ENCODE data around the gene STX12. TPM values are rescaled to one million over a fixed set of nuclear protein-coding genes. Genes with fewer than 3 reads are reported as not detected.

STX12 gene
- total and polyA plus RNA-seq, 2 of the 4 experiments (the other 2 are of a cell fraction): 28.6 to 54.8 TPM

DNA sequence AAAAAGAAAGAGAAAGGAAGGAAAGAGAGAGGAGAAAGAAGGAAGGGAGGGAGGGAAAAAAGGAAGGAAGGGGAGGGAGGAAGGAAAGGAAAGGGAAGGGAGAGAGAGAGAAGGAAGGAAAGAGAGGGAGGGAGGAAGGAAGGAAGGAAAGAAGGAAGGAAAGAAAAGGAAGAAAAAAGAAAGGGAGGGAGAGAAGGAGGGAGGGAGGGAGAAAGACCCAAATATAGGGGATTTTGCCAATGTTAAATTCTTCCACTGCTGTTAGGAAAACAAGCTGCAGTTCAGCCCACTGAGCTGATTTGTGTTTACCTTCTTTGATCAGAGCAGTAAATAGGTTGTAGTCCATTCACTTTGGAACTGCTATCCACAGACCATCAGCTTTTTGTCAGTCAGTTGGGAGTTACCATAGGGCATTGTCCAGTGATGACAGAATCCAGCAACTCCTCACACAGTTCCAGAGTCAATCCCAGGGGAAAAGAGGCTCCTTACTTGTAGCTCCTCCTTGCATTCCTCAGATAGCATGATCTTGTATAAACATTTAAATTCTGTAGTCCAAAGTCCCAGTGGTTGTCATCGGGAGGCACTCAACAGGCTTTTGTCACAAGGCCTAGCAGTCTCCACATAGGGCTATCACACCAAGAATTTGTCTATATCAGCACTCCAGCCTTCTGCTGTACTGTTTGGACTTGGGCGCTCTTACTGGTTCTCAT, 44.1 kb downstream of the STX12 start:
- in situ Hi-C loops (cut with MboI; ENCODE audit: low sequenced_read_pairs): no loop called here
- peak; percentile 97 for ATAC-seq (ENCODE audit: low read depth)
- peak overlapping the region; percentile 38; the same call in 1 of the 2 replicates for H4K91ac ChIP-seq (ENCODE audit: insufficient read depth, low read depth, low read length)
- H3K9me1 ChIP-seq (ENCODE audit: insufficient read depth, low read length): peaks cover 7% of the 10 kb centered on the region; the same call in 1 of the 2 replicates
- H2AK9ac ChIP-seq (replicated peaks; ENCODE audit: low read depth, low read length, poor library complexity): peak overlapping the region; percentile 8
- peak overlapping the region; percentile 18 for H2BK5ac ChIP-seq (ENCODE audit: low read depth, low read length, poor library complexity, severe bottlenecking)
- peak overlapping the region; percentile 18; the same call in 1 of the 2 replicates for H2BK120ac ChIP-seq (ENCODE audit: low read depth, low read length)
- 0 out of 2 replicates have a peak overlapping the region, but pooled peaks have one; percentile 36 for H2AK5ac ChIP-seq (ENCODE audit: low read depth, low read length)
- peak overlapping the region; percentile 47; the same call in 1 of the 2 replicates for H3K14ac ChIP-seq (replicated peaks; ENCODE audit: low read depth, low read length)
- H3K9me3 ChIP-seq (ENCODE audit: control insufficient read depth, insufficient read depth, low read length): no peaks in the 10 kb centered on the region
- H4K5ac ChIP-seq (ENCODE audit: low read depth, low read length): no peak overlapping the region
- peak; percentile 66 for DNase-seq
- intact Hi-C loops (cut with micrococcal nuclease): no loop called here
- peak overlapping the region in 1 of 2 experiments; percentile 57; a peak in 1 of 4 replicates for H4K8ac ChIP-seq (ENCODE audit: low read depth in 2 of 2, low read length in 2 of 2)
- WGBS, 2 experiments (ENCODE audit: extremely low coverage in 2 of 2, insufficient read length in 1 of 2): no CpG with 5 or more reads among the region's 2 CpGs
- no peak overlapping the region for H2AFZ ChIP-seq (replicated peaks; ENCODE audit: low read length, poor library complexity)
- no peak overlapping the region for H3K56ac ChIP-seq (ENCODE audit: extremely low read depth, insufficient read depth, low read length)
- no peak overlapping the region; the same call in 1 of the 2 replicates for H3K9ac ChIP-seq (ENCODE audit: low read depth, low read length)
- H3K18ac ChIP-seq (ENCODE audit: low read depth, low read length): no peak overlapping the region
- H3K27ac ChIP-seq (ENCODE audit: insufficient read depth, low read length): peak overlapping the region; percentile 21; the same call in 1 of the 2 replicates
- POLR2A ChIA-PET (ENCODE audit: unreplicated experiment): interaction anchor here (0.5 to 0.7 kb wide), 2 partner anchors 33 to 155 kb away, joined by 3 to 6 read pairs; no protein-coding TSS in a partner anchor
- peaks cover 7% of the 10 kb centered on the region for H3K4me1 ChIP-seq (ENCODE audit: control insufficient read depth, insufficient read depth, low read length)
- no peaks in the 10 kb centered on the region for H3K27me3 ChIP-seq (ENCODE audit: control insufficient read depth, insufficient read depth, low read length)
- CTCF ChIA-PET: interaction anchor here (1.0 kb wide), 1 partner anchor 12 kb away, joined by 3 read pairs; no protein-coding TSS in a partner anchor
- no peak overlapping the region for H2BK15ac ChIP-seq (ENCODE audit: low read depth, low read length)
- no peak overlapping the region for H2BK20ac ChIP-seq (ENCODE audit: low read depth, low read length)
- H3K23ac ChIP-seq (ENCODE audit: low read depth, low read length): peak overlapping the region; percentile 3; the same call in 1 of the 2 replicates
- peak overlapping the region; percentile 37; the same call in 1 of the 2 replicates for H3K4ac ChIP-seq (ENCODE audit: low read depth, low read length)
- H3K79me1 ChIP-seq (ENCODE audit: low read depth in 1 of 2, low read length in 2 of 2): peaks cover 3 to 7% of the 10 kb centered on the region in 2 experiments; a peak in 1 of 4 replicates
- no peaks in the 10 kb centered on the region for H4K20me1 ChIP-seq (ENCODE audit: insufficient read depth, low read length)
- peaks cover 30% of the 10 kb centered on the region for H3K36me3 ChIP-seq (ENCODE audit: control insufficient read depth, insufficient read depth, low read length)
- peak overlapping the region; percentile 2; the same call in 1 of the 2 replicates for H3K4me2 ChIP-seq (ENCODE audit: low read depth, low read length)
- BruUV-seq (replicated peaks): no TSS peak
- dilution Hi-C loops (cut with HindIII; ENCODE audit: low sequenced_read_pairs, unreplicated experiment): no loop called here
- H3K4me3 ChIP-seq (ENCODE audit: insufficient read depth, low read depth, low read length): no peak overlapping the region
- TF ChIP-seq RAD21 (IDR thresholded peaks at IDR 0.05; ENCODE audit: low read length) (no peak), MXI1 (IDR thresholded peaks at IDR 0.05; ENCODE audit: borderline replicate concordance, low read depth, low read length) (no peak), NFE2L2 (IDR thresholded peaks at IDR 0.05; ENCODE audit: low read depth, low read length) (no peak), RCOR1 (IDR thresholded peaks at IDR 0.05; ENCODE audit: insufficient replicate concordance, low read length) (no peak), CEBPB (IDR thresholded peaks at IDR 0.05; ENCODE audit: low read depth, low read length) (no peak), MAZ (IDR thresholded peaks at IDR 0.05; ENCODE audit: borderline replicate concordance, low read depth, low read length) (no peak), CHD1 (IDR thresholded peaks at IDR 0.05; ENCODE audit: low read depth, low read length) (no peak), ELK1 (IDR thresholded peaks at IDR 0.05; ENCODE audit: borderline replicate concordance, low read depth, low read length) (no peak), POLR2A (IDR thresholded peaks at IDR 0.05; ENCODE audit: low read depth, low read length) (no peak), FOS (IDR thresholded peaks at IDR 0.05; ENCODE audit: low read depth, low read length) (no peak), RFX5 (IDR thresholded peaks at IDR 0.05; ENCODE audit: low read depth, low read length) (no peak), SMC3 (IDR thresholded peaks at IDR 0.05; ENCODE audit: low read depth, low read length) (no peak)
- TF ChIP-seq, protein P1, sequence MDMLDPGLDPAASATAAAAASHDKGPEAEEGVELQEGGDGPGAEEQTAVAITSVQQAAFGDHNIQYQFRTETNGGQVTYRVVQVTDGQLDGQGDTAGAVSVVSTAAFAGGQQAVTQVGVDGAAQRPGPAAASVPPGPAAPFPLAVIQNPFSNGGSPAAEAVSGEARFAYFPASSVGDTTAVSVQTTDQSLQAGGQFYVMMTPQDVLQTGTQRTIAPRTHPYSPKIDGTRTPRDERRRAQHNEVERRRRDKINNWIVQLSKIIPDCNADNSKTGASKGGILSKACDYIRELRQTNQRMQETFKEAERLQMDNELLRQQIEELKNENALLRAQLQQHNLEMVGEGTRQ (IDR thresholded peaks at IDR 0.05; ENCODE audit: low read depth, low read length): no peak
- TF ChIP-seq, protein P2, sequence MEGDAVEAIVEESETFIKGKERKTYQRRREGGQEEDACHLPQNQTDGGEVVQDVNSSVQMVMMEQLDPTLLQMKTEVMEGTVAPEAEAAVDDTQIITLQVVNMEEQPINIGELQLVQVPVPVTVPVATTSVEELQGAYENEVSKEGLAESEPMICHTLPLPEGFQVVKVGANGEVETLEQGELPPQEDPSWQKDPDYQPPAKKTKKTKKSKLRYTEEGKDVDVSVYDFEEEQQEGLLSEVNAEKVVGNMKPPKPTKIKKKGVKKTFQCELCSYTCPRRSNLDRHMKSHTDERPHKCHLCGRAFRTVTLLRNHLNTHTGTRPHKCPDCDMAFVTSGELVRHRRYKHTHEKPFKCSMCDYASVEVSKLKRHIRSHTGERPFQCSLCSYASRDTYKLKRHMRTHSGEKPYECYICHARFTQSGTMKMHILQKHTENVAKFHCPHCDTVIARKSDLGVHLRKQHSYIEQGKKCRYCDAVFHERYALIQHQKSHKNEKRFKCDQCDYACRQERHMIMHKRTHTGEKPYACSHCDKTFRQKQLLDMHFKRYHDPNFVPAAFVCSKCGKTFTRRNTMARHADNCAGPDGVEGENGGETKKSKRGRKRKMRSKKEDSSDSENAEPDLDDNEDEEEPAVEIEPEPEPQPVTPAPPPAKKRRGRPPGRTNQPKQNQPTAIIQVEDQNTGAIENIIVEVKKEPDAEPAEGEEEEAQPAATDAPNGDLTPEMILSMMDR (conservative IDR thresholded peaks at IDR 0.05; ENCODE audit: low read depth, low read length): no peak

All from IMR-90 (cell line).